SKM-1 (cell line): ENCODE measurements around the gene MORN4.
"Not testable (repeated sequence)": the region's sequence is repeated elsewhere in the genome, so short reads cannot be mapped to it uniquely, and the experiment has no call there.

Source experiments
- DNase-seq: peaks from one replicate; lab custom pipeline; 2025; ENCODE audit not compliant: unreplicated experiment; lab: John Stamatoyannopoulos, UW

Gene MORN4

DNA sequence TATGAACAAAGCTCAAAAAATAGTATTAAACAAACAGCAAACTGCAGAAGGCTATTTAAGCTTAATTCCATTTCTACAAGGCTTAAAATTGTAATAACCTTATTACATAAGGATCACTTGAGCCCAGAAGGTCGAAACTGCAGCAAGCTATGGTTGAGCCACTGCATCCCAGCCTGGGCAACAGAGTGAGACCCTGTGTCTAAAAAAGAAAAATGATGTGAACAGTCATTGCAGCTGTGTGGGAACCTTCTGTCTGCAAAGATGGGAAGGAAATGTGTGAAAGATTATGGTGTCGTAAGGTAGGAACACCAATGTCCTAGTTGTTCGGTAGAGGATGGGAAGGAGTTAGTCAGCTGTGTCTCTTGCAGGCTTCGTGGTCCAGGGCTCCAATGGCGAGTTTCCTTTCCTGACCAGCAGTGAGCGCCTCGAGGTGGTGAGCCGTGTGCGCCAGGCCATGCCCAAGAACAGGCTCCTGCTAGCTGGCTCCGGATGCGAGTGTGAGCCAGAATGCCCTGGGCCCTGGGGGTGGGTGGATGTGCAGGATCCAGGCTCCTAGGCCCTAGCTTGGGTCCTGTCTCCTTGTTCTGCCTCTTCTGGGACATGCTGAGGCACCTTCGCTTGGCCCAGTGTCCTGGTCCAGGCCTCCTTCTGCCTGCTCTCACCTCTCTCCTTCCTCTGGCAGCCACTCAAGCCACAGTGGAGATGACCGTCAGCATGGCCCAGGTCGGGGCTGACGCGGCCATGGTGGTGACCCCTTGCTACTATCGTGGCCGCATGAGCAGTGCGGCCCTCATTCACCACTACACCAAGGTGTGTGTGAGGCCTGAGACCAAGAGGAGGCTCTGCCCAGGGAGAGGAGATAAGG lies 34.7 kb downstream of the MORN4 start:
- DNase-seq = no peak

DNA sequence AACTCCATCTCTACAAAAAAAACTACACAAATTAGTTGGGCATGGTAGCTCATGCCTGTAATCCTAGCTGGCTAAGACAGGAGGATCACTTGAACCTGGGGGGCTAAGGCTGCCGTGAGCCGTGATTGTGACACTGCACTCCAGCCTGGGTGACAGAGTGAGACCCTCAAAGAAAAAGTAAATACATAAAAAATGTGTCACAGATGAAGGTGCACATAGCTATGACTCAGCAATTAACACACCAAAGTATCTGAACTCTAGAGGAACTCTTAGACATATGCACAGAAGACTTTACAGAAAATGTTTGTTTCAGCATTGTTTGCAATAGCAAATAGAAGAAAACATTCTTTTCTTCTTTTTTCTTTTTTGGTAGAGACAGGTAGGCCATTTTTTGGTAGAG lies 35.5 kb downstream of the MORN4 start:
- DNase-seq = no peak

DNA sequence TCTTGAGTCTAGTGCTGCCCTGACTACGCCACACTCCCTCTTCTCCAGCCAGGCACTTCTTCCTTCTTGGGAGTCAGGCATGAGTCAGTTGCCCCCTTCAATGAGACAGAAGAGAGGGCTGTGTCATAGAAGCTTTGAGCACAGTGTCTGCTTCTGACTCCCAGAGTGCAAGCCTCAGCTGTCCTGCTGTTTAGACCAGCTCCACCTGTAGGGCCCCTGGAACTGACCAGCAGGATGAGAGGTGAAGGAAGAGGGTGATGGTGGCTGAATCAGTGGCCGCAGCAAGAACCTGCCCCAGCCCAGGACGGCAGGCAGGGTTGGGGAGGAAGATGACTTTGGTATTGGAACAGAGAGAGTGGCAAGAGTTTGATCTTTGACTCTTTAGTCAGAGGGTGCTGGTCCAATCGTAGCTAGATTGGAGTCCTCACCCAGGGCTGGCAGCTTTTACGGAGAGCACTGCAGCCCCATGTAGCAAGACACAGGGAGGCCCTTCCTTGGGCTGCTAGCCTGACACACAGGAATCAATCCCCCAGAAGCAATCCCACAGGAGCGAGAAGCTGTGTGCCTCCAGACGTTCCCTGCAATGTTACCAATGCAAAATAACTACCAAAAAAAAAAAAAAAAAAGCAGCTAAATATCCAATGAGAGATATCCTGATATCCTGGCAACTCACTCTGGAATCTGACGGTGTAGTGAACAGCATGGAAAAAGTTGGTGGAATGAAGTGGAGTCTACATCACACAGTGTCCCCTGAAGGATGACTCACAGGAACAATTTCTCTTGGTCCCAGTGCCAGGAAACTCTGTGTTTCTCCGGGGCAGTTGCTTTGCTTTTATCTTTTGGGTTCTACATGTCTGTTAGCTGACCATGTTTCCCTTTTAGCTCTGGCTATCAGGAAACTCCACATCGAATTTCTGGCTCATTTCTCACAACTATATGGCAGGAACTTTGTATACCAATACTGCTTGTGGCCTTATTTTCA lies 36.9 kb downstream of the MORN4 start:
- DNase-seq = no peak

DNA sequence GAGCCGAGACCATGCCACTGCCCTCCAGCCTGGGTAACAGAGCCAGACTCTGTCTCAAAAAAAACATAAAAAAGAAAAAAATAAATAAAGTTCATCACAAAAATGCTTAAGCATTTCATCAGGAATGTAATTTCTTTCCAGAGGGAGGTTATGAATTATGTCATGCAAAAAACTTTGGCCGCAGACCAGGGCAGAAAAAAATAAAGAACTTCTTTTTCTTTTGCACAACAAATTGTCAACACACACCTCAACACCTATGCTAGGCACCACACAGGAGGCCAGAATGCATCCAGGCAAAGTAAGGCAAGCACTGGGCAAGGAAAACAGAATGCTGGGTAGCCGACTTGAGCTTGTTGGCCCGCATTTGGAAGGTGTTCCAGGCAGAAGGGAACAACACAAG lies 39.9 kb downstream of the MORN4 start:
- DNase-seq = no peak

DNA sequence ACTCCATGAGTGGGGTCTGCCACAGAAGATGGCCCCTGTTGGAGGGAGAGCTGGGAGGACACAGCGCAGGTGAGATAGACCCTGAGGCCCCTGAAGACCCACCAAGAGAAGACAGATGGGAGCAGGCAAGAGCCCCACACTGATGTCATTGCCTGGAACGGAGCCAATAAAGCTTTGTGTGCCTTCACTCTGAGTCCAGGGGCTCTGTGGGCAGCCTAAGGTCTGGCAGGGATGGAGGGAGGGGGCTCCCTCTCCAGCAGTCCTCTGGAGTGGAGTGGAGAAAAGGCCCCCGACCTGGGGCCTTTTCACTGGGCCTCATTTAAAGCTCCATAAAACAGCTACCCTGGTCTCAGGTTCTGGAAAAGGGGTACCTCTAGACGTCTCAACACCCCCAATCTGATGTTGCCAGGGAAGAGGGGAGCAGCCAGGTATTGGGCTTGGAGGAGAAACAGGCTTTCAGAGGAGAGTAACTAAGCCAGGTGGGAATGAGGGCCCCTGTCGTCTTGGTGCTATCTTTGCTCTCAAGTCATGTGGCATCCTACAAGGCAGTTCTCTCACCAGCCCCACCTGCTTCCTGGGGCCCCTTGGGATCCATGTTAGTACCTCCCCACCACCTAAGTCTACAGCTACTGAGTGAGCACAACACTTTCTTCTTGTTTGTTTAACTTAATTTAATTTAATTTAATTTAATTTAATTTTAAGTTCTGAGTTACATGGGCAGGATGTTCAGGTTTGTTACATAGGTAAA lies 42.4 kb downstream of the MORN4 start:
- no peak for DNase-seq

DNA sequence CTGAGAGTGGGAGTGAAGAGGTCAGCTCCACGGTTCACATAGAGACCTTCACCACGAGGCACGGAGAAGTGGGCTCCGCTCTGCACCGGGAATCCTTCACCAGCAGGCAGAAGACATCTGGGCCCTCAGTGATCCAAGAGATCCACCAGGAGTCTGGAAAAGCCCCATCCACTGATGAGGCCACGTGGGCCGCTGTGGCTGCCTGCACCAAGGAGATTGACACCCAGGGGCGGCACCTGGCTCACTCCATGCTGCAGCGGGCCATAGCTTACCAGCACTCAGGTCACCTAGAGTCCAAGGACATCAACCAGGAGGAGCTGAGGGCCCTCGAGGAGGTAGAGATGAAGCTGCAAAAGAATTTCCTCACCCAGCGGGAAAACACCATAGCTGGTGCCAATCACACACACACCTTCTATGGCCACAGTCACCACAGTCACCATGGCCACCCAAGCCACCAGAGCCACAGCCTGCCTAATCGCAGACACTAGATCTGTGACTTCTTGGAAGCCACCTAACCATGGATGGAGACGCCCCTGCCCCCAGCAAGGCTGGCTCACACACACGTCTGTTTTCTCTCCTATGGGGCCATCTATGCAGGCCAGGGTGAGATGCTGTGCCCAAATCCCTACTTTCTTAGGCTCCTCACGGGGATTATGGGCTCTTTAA lies 43.1 kb downstream of the MORN4 start:
- DNase-seq = no peak

DNA sequence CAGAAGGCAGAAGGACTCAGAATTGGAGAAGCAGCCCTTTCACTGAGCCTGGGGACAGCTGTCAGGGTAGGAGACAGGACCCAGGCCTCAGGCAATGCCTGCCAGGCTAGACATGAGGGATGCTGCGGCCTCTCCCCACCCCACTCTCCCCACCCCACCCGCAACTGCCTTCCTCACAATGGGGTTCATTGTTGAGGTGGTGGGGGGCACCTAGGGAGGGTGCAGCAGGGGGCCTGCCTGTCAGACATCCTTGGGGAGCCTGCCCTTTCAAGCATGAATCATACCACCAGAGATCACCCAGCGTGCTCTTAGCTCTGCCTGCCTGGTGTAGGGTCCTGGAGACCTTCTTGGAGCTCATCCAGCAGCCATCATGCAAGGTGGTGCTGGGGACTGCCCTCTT lies 43.8 kb downstream of the MORN4 start, which contains the start of gene C10orf62:
Gene C10orf62, plus strand, starts transcription at position 243 of the 400 bp plus-strand sequence. CDS start 177 bp downstream, outside the sequence.
- DNase-seq = no peak

DNA sequence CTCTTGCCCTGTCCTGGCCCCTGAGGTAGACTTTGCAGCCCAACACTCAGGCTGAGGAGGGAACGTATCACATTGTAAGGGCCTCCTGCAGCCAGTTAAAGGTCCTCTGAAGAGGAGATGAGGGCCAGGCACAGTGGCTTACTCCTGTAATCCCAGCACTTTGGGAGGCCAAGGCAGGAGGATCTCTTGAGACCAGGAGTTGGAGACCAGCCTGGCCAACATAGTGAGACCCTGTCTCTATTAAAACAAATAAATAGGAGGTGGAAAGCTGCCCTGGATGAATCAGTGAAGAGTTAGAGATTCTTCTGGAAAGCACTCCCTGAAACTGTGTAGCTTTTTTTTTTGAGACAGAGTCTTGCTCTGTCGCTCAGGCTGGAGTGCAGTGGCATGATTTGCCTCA lies 46.1 kb downstream of the MORN4 start:
- no peak for DNase-seq

DNA sequence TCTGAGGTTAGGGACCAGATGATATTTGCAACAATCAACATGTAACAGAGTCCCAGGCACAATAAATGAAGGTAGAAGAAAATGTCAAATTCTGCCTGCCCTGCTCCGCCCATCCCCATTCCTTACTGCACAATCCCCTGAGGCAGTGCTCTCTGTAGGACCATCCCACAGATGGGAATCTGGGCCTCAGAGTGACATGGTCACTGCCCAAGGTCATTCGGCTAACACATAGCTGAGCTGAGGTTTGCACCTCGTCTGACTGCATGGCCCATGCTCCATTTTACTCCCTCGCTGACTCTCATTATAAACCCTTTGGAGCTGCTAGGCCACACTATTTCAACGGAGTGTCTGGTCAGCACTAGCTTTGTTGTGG lies 47.9 kb downstream of the MORN4 start:
- DNase-seq = no peak

DNA sequence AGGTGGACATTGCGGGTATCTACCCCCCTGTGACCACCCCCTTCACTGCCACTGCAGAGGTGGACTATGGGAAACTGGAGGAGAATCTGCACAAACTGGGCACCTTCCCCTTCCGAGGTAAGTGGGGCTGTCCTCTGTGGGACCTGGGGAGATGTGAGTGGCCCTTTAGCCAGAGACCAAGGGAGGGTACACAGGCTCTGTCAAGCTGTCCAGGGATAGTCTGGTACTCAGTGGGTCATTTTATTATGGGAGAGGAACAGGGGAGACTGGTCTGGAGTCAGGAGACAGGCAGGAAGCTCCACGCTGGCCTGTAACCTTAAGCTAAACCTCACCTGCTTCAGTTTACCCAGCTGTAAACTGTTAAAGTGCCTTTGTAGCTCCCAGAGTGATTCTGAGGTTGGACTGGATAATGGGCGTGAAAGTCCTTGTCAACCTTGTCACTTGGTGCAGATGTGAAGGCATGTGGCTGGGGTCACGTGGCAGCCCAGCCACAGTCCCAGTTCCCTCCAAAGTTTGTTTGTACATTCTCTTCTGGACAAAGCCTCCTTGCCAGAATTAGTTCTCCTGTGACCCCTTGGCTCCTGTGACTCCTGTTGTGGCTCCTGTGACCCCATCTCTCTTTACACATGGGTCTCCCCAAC lies 48.4 kb downstream of the MORN4 start:
- no peak for DNase-seq

DNA sequence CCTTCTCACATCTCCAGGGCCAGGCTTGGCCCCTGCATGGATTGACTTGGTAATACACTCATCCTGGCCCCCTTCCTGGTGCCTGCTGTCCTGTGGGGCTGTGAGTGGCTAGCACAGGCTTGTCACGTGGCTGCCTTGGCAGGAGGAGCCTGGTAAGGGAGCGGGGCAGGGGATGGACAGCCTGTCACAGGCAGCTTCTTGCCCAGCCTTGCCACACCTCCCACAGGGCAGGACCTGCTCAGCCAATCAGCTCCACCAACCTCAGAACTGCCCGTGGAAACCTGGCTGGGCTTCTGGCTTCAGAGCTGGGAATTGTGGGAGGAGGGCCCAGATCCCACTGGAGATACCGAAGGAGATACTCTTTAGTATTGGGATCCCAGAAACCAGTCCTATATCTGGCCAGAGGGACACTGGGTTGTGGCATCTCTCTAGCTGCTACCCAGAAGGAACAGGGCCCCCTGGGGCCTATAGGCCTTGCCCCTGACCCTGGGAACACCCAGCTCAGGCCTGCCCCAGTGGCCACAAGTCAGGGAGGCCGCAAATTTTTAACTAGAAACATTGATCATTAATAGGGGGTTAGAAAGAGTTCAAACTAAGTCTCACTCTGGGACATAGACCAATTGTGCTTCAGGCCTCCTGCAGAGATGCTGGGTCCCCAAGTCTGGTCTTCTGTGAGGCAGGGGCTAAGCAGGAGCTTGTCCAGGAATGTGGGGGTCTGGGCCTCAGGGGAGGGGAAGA lies 49.1 kb downstream of the MORN4 start, which contains the start of gene HOGA1:
Gene HOGA1, plus strand, starts transcription at position 330 of the 738 bp plus-strand sequence. Its CDS starts 315 bp downstream, at position 645.
- DNase-seq = no peak

DNA sequence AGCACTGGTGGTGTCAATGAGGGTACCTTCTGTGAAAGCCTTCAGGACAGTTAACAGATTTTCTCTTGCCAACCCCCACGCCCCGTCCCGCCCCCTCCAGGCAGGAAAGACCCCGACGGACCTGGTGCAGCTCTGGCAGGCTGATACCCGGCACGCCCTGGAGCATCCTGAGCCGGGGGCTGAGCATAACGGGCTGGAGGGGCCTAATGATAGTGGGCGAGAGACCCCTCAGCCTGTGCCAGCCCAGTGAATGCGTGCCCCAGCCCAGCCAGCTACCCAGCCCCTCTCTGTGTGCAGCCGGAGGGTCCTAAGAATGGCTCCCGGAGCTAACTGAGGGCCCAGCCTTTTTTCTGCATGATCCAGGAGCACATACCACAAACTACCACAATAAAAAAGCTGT lies 49.8 kb downstream of the MORN4 start:
- DNase-seq = no peak

DNA sequence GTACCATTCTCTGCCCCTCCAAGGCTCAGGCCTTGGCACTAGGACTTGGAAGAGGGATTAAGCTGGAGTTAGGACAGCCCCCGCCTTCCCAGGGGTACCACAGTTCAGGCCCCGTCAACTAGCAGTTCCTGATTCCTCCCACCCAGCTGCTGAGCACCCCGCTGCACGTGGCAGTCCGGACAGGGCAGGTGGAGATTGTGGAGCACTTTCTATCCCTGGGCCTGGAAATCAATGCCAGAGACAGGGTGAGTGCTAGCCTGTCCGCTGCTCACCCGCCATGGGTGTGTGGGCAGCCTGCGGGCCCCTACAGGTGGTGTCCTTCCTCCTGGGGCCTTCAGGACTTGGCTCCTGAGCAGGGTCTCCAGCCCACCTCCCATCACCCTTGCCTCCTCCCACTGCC lies 51.1 kb downstream of the MORN4 start:
- no peak for DNase-seq

DNA sequence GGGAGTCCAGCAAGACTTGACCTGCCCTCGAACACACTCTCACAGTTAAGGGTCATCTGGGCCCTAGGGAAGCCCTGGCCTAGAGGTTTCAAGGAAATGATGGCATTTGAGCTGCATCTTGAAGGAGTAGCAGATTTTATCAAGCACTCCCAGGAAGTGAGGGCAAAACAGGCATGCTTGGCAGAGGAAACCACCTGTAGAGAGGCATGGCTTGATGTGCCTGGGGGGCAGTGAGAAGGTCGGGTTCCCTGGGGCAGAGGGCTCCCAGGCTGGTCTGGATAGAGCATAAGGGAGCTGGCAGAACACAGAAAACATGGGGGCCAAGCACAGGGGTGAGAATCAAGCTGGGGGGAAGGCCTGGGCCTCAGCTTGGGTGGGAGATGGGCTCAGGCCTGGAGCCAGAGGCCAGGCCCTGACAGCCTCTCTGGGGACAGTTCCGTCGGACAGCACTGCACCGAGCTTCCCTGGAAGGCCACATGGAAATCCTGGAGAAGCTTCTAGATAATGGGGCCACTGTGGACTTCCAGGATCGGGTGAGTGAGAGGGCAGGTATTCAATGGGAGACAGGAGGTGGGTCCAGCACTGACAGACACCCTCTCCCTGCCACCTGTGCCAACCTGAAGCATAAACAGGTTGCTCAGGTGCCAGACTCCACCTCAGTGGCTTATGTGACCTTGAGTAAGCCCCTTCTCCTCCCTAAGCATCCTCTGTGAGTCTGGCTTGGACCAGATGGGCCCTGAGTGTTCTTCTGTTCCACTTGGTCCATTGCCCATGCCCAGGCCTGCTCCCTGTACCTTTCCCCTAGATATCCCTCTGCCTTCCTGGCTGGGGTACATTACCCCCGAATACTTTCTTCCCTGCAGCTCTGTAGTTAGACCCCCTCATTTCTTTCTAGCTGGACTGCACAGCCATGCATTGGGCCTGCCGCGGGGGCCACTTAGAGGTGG lies 52.6 kb downstream of the MORN4 start:
- DNase-seq = no peak

DNA sequence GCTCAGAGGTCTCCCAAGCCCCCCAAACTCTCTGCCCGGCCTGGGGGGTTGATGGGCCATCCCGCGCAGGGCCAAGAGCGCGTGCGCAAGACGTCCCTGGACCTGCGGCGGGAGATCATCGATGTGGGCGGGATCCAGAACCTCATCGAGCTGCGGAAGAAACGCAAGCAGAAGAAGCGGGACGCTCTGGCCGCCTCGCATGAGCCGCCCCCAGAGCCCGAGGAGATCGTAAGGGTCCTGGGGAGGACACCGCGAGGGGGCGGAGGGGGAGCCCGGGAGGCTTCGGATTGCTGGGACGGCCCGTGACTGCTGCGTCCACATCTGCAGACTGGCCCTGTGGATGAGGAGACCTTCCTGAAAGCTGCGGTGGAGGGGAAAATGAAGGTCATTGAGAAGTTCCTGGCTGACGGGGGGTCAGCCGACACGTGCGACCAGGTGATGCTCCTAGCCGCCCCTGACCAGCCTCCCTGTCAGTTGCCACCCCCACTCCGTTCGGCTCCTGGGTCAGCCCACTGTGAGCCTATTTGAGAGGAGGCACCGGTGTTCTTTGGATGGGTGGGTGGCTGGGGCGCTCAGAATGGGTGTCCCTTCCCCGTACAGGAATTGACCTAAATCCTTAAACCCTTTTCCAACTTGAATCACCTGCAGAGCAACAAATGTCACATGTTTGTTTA lies 55.0 kb downstream of the MORN4 start:
- DNase-seq = no peak

DNA sequence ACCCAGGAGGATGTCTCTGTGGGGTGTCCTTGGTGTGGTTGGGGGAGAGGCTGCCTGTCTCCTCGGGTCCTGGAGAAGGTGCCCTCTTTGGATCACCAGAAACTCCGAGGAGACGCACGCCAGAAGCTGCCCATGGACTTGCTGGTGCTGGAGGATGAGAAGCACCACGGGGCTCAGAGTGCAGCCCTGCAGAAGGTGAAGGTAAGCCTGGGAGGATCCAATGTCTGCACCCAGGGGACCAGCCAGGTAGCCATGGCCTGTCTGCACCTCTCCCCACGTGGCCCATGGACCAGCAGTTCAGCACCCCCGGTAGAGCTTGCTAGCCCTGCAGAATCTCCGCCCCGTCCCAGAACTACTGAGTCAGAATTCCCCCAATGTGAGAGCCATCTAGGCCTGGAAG lies 55.6 kb downstream of the MORN4 start:
- no peak for DNase-seq

DNA sequence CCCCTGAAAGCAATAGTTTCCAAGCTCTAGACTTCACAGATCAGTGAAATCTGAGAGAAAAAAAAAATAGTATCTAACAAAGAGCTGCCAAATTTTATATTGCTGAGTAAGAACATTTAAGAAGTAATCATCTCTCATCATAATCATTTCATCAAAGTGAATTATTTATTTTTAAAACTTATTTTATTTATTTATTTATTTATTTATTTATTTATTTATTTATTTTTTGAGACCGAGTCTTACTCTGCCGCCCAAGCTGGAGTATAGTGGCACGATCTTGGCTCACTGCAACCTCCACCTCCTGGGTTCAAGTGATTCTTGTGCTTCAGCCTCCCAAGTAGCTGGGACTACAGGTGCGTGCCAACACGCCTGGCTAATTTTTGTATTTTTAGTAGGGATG lies 56.8 kb downstream of the MORN4 start:
- not testable (repeated sequence) for DNase-seq
